ENCODE data around the gene SLC25A53. TPM values are rescaled to one million over a fixed set of nuclear protein-coding genes. Genes with fewer than 3 reads are reported as not detected.
"Not testable (repeated sequence)": the region's sequence is repeated elsewhere in the genome, so short reads cannot be mapped to it uniquely, and the experiment has no call there.

Gene SLC25A53
- total and polyA plus RNA-seq, 12 donors, result 3.6 to 51.0 (median 8.8) TPM

DNA sequence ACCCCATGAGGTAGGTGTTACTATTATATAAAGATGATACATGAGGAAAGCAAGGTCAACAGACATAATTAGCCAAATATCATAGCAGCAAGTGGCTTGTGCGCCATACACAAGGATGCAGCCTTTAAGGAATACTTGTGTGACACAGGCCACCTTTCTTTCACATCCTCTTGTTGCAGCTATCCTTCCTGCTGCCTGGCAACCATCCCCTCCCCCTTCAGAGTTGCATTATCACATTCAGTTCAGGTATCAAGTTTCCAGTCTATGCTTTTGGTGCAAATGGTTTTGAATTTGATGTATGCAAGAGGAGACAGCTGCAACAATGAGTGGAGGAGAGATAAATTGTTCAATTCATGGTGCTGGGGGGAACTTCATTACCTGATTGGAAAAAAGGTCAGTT lies 38.0 kb downstream of the SLC25A53 start:
- TF ChIP-seq POLR2A (IDR thresholded peaks at IDR 0.05), result no peak
- TF ChIP-seq, protein P1, sequence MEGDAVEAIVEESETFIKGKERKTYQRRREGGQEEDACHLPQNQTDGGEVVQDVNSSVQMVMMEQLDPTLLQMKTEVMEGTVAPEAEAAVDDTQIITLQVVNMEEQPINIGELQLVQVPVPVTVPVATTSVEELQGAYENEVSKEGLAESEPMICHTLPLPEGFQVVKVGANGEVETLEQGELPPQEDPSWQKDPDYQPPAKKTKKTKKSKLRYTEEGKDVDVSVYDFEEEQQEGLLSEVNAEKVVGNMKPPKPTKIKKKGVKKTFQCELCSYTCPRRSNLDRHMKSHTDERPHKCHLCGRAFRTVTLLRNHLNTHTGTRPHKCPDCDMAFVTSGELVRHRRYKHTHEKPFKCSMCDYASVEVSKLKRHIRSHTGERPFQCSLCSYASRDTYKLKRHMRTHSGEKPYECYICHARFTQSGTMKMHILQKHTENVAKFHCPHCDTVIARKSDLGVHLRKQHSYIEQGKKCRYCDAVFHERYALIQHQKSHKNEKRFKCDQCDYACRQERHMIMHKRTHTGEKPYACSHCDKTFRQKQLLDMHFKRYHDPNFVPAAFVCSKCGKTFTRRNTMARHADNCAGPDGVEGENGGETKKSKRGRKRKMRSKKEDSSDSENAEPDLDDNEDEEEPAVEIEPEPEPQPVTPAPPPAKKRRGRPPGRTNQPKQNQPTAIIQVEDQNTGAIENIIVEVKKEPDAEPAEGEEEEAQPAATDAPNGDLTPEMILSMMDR (IDR thresholded peaks at IDR 0.05), result no peak
- Histone ChIP-seq H3K36me3 (replicated peaks in 1 of 2) (no peaks in the 10 kb centered on the region), H3K4me3 (no peak overlapping the region), H3K4me1 (replicated peaks in 1 of 2) (no peaks in the 10 kb centered on the region), H3K27ac (no peak overlapping the region), H3K9me3 (replicated peaks in 1 of 3) (no peaks in the 10 kb centered on the region), H3K27me3 (peaks cover 12% of the 10 kb centered on the region)
- intact Hi-C loops (cut with DNase I), result no loop called here
- DNase-seq, result no peak
- WGBS, 4 donors, result 72 to 93% (median 85%) methylated on average over 1 of the region's 1 CpG

DNA sequence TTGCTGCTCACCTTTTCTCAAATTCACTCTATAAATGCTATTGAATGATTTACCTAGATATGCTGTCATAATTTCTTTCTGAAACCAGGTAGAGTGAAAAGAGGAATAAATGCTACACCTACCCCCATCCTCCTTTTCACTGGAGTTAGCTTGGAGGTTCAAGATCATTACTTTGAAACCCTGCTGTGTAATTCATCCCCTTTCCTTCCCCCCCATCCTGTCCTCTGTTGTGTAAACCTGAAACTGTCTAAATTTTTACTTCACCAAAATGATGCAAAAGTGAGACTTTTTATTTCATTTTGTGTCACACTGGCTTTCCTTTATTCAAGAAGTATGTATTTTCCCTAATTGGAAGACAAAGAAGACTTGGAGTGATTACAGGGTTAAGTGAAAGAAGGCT lies 39.0 kb downstream of the SLC25A53 start:
- no peaks in the 10 kb centered on the region for H3K36me3 ChIP-seq (replicated peaks in 1 of 2)
- no peak overlapping the region for H3K4me3 ChIP-seq
- no peak overlapping the region for H3K27ac ChIP-seq
- DNase-seq, result no peak
- TF ChIP-seq, protein P1 (IDR thresholded peaks at IDR 0.05), result no peak
- TF ChIP-seq POLR2A (IDR thresholded peaks at IDR 0.05), result no peak
- intact Hi-C loops (cut with DNase I), result no loop called here
- peaks cover 12% of the 10 kb centered on the region for H3K27me3 ChIP-seq
- H3K4me1 ChIP-seq (replicated peaks in 1 of 2), result no peaks in the 10 kb centered on the region
- H3K9me3 ChIP-seq (replicated peaks in 1 of 3), result no peaks in the 10 kb centered on the region

DNA sequence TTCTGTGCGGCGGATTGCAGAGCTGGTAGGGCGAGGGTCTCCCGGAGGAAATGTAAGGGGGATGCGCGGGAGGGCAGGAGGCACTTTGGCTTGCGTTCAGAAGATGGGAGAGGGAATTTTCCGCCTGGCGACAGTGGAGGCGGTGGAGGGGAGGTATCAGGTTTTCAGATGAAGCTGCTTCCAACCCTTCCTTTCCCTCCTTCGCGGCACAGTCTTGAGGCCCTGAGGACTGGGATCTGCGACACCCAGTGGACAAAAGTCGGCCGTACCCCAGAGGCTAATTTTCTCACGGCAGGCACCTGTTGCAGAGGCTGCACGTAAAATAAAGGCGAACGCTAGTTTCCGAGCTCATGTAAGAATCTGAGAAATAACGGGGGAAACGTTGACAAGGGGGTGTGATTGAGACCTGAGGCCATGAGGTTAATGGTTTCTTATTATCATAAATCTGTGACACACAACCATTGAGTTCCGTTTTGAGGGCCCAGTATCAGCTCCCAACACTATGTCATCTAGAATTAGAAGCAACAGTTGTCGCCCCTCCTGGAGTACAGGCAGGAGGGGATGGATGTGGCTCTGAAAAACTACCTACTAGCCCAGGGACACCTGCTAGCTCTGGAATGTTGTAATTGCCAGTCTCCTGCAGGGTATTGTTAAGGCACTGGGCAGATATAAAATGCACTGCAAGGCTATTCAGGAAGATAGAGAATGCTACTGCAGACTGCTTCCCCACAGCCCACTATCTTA lies 43.4 kb downstream of the SLC25A53 start:
- no peaks in the 10 kb centered on the region for H3K36me3 ChIP-seq (replicated peaks in 1 of 2)
- H3K4me3 ChIP-seq, result peak overlapping the region in 1 of 4 donors; percentile 71
- H3K4me1 ChIP-seq (replicated peaks in 1 of 2), result no peaks in the 10 kb centered on the region
- H3K9me3 ChIP-seq (replicated peaks in 1 of 3), result no peaks in the 10 kb centered on the region
- H3K27ac ChIP-seq, result no peak overlapping the region
- no peak for TF ChIP-seq POLR2A (IDR thresholded peaks at IDR 0.05)
- TF ChIP-seq, protein P1 (IDR thresholded peaks at IDR 0.05), result peak; percentile 19 to 51 (median 42)
- intact Hi-C loops (cut with DNase I), result no loop called here
- DNase-seq, result peak; percentile 35 to 77 (median 52)
- WGBS, 4 donors, result 4 to 39% (median 18%) methylated on average over 16 to 24 of the region's 24 CpGs
- H3K27me3 ChIP-seq, result peaks cover 27% of the 10 kb centered on the region

DNA sequence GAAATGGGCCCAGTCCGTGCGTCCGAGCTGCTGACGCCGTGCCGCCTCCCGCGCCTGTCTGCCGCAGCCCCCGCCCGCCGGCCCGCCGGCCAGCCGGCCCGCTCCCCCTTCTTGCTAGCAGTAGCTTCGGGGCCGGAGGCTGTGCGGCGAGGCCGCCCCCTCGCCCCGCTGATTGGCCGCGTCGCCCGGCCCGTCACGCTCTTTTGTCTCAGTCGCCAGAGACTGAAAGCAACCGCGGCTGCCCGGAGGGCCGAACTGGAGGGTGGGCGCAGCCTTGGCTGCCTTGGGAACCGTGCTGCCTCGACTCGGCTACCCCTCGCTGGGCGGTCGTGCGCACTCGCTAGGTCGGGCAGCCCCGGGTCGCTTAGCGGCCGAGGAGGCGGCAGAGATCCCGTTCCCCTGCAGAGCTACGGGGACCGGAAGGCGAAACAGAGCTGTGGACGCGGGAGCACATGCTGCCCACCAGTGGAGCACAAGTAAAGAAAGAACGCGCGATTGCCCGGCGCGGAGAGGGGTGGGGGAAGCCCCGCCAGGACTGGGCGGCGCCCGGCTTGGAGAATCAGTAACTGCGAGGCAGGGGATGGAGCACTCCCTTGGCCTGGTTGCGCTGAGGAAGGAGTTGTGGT lies 44.4 kb downstream of the SLC25A53 start, which contains the start of gene ZCCHC18:
ZCCHC18 (plus strand) TSS at position 198 of the 626 bp plus-strand sequence. CDS start 1,589 bp downstream, outside the sequence.
- Histone ChIP-seq H3K27ac (peak within 1 kb of the TSS in 2 of 5 donors; percentile 66 to 78), H3K36me3 (replicated peaks in 1 of 2) (no peaks in the 10 kb centered on the region), H3K4me3 (peak within 1 kb of the TSS in 2 of 4 donors; percentile 28 to 71), H3K9me3 (replicated peaks in 1 of 3) (no peaks in the 10 kb centered on the region), H3K27me3 (peaks cover 24% of the 10 kb centered on the region), H3K4me1 (replicated peaks in 1 of 2) (no peaks in the 10 kb centered on the region)
- intact Hi-C loops (cut with DNase I), result no loop called here
- DNase-seq, result peak; percentile 27 to 68 (median 39)
- TF ChIP-seq, protein P1 (IDR thresholded peaks at IDR 0.05), result no peak
- TF ChIP-seq POLR2A (IDR thresholded peaks at IDR 0.05), result no peak
- 0 to 39% (median 30%) methylated on average over 15 to 67 of the region's 67 CpGs; no CpG with 5 or more reads in 1 of the 4 donors for WGBS, 4 donors

DNA sequence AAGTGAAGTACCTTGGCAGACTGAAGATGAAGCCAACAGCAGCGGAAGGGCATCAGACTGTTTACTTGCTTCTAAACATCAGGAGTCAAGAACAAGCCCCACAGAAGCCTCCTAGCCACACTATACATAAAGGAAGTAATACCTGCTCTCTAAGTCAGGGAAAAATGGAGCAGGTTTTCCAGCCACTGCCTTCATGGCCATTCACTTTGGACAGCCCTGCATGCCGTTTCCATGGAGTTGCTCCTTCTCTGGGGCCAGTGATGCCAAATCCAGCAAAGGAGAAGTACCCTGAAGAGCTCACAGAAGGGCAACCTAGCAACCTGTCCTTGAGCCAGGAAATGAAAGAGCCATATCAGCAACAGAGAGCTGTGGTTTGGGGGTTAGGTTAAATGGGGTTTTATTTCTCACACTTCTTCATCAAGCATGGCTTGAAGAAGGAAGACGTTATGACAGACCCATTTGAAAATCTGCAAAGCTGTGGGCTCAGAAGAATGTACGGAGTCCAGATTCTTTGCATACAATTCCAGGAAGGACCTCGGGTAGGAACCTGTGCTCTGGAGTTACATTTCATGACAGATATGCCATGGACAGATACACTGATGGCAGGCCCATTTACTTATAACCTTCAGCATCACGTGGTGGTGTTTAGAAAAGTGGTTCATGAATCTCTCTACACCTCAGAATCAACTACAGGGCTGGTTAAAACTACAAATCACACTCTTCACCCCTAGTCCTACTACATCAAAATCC lies 46.1 kb downstream of the SLC25A53 start:
- H3K27me3 ChIP-seq, result peaks cover 21% of the 10 kb centered on the region
- H3K4me3 ChIP-seq; H3K9me3 ChIP-seq (replicated peaks in 1 of 3); H3K36me3 ChIP-seq (replicated peaks in 1 of 2); intact Hi-C loops (cut with DNase I); H3K27ac ChIP-seq; H3K4me1 ChIP-seq (replicated peaks in 1 of 2); DNase-seq: not testable (repeated sequence)
- 55 to 70% (median 65%) methylated on average over 5 to 6 of the region's 6 CpGs for WGBS, 4 donors
